C4-2B (cell line): ENCODE data around the gene BUB1.

ENCODE experiments used
- CTCF ChIP-seq: fragments of 450-650 bp; conservative IDR thresholded peaks from 2 replicates; pipeline ENCODE4 v1.5.1; 2017; ENCODE audit warnings: mild to moderate bottlenecking
- ZFX ChIP-seq: fragments of 450-650 bp; IDR thresholded peaks from 2 replicates; pipeline ENCODE4 v1.6.1; 2017

- TF ChIP-seq CTCF (no peak), ZFX (no peak)
Observed at GRCh38 chr2:110647777-110648176, 30.1 kb downstream of the BUB1 start.
